GM12801 (cell line): ENCODE measurements around the gene DKKL1.

Source experiments
- CTCF ChIP-seq: IDR thresholded peaks from one replicate; pipeline ENCODE4 v1.5.1; 2011; ENCODE audit warnings: control low read depth; ENCODE audit not compliant: insufficient read length; ENCODE audit errors: extremely low read depth

DKKL1 gene

GRCh38 chr19:49414256-49414655, 50.6 kb downstream of the DKKL1 start:
- TF ChIP-seq CTCF: no peak

DNA sequence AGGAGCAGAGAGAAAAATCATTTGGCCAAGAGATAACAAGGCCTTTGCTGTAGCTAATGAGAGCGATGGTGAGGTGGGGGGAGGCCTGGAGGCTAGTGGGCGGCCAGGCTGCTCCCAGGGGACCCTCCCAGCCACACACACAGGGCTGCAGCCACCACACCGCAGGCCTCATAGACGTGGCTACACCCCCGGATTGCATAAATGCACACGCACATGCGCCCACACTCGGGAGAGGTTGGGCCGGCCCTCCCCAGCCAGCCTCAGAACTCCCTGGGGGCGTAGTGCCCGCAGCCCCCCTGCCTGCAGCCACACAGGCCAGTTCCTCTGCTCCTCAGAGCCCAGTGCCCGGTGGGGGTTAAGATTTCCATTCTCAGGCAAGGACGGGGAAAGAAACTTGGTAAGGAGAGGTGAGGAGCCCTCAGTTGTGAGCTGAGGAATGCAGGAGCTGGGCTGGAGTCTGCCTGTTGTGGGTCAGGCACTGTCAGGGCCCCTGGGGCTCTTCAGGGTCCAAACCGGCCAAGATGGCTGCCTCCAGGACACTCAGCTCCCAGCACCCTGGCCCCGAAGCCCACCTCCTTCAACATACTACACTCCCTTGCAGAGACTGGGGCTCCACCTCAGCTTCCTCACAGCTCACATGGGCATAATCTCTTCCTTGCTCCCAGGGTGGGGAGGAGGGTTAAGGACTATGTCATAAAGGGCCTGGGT, 51.6 kb downstream of the DKKL1 start:
- no peak for TF ChIP-seq CTCF

DNA sequence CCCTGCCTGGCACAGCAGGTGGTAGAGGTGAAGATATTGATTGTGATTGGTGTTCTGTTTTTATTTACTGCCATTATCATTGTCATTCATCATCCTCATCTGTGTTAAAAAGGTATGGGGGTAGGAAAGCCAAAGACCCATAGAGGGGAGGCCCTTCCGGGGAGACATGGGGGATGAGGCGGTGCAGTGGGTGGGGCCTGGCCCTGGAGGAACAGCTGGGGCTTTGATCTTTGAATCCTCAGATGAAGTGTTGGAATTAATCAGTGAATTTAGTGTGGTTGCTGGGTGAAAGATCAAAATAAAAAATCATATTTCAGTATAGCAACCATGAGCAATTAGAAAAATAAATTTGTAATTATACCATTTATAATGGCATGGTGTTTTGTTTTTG, 52.1 kb downstream of the DKKL1 start:
- TF ChIP-seq CTCF: no peak

GRCh38 chr19:49417088-49417487, 53.4 kb downstream of the DKKL1 start:
- no peak for TF ChIP-seq CTCF

DNA sequence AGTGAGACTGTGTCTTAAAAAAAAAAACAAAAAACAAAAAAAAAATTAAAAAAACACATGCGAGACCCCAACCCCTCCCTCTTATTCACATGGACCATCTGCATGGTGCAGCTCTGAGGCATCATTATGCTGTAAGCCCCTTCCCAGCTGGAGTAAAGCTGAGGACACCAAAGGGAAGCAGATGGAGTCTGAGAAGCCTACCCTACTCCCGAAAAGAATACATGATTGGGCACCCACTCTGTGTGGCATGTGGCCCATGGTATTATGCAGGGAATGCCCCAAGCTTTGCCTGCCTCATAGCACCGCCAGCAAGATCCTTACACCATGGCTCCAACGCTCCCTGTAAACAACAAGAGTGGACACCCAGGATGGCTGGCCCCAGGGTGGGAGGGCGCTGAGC, 54.8 kb downstream of the DKKL1 start:
- no peak for TF ChIP-seq CTCF

DNA sequence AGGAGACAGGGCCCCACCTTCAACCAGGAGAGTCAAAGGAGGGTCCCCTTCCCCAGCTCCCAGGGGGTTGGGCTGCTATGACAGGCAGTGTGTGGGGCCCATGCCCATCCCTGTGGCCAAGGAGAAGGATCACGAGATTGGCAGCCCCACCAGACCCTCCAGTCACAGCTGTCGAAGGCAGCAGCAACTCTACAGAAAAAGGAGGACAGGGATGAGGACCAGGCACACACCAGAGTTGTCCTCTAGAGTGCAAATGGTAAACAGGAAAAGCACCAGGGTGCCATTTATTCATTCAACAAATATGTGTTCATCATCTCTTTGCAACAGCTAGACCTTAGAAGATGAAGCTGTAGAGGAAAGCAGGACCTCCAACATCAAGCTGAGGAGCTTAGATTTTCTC, 55.5 kb downstream of the DKKL1 start:
- TF ChIP-seq CTCF: no peak

GRCh38 chr19:49420227-49420626, 56.5 kb downstream of the DKKL1 start:
- TF ChIP-seq CTCF: no peak
